ENCODE results near the gene GSK3B. TPM values are rescaled to one million over a fixed set of nuclear protein-coding genes. Genes with fewer than 3 reads are reported as not detected.
"Not testable (repeated sequence)": the region's sequence is repeated elsewhere in the genome, so short reads cannot be mapped to it uniquely, and the experiment has no call there.

The GSK3B gene
- total RNA-seq, 1 donor from 2014 or later = 88.6 TPM

DNA sequence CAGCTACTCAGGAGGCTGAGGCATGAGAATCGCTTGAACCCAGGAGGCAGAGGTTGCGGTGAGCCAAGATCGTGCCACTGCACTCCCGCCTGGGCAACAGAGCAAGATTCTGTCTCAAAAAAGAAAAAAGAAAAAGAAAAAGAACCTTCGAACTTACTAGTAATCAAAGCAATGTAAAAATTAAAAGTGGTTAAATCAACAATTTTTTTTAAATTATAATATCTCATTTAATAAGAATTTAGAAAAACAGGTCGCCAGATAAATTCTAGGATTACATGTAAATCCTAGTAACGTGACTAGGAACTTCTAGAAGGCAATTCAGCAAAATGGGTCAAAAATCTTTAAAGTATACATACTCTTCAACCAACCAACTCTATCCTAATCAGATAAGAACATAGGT lies 37.2 kb downstream of the GSK3B start:
- H4K20me1 ChIP-seq (ENCODE audit: low read depth) = peaks cover 54% of the 10 kb centered on the region
- H3K4me3 ChIP-seq = no peak overlapping the region
- H3F3A ChIP-seq (ENCODE audit: low read depth) = no peaks in the 10 kb centered on the region
- no peaks in the 10 kb centered on the region for H3K27me3 ChIP-seq
- Mint-ChIP-seq H3K27me3 (ENCODE audit: insufficient read depth, low read depth) (no peaks in the 10 kb centered on the region), H3K9me3 (peaks cover 35% of the 10 kb centered on the region), H3K27ac (no peak overlapping the region), H3K4me3 (no peak overlapping the region), H3K4me1 (peaks cover 15% of the 10 kb centered on the region), H3K36me3 (peaks cover 38% of the 10 kb centered on the region)
- no peak for DNase-seq (ENCODE audit: low spot score)
- H3K27ac ChIP-seq = no peak overlapping the region
- TF ChIP-seq EZH2phosphoT487 (IDR thresholded peaks at IDR 0.05) (no peak), EZH2 (IDR thresholded peaks at IDR 0.05) (no peak)
- TF ChIP-seq, protein P1, sequence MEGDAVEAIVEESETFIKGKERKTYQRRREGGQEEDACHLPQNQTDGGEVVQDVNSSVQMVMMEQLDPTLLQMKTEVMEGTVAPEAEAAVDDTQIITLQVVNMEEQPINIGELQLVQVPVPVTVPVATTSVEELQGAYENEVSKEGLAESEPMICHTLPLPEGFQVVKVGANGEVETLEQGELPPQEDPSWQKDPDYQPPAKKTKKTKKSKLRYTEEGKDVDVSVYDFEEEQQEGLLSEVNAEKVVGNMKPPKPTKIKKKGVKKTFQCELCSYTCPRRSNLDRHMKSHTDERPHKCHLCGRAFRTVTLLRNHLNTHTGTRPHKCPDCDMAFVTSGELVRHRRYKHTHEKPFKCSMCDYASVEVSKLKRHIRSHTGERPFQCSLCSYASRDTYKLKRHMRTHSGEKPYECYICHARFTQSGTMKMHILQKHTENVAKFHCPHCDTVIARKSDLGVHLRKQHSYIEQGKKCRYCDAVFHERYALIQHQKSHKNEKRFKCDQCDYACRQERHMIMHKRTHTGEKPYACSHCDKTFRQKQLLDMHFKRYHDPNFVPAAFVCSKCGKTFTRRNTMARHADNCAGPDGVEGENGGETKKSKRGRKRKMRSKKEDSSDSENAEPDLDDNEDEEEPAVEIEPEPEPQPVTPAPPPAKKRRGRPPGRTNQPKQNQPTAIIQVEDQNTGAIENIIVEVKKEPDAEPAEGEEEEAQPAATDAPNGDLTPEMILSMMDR (IDR thresholded peaks at IDR 0.05) = no peak
- H3K4me2 ChIP-seq = no peak overlapping the region
- H3K9ac ChIP-seq = no peak overlapping the region
- no peak overlapping the region for H2AFZ ChIP-seq (replicated peaks)
- peaks cover 8% of the 10 kb centered on the region for H3K4me1 ChIP-seq
- H3K36me3 ChIP-seq = no peaks in the 10 kb centered on the region
- no peaks in the 10 kb centered on the region for H3K9me3 ChIP-seq (ENCODE audit: low read depth)
- H3K79me2 ChIP-seq (ENCODE audit: low read depth) = peaks cover 100% of the 10 kb centered on the region

DNA sequence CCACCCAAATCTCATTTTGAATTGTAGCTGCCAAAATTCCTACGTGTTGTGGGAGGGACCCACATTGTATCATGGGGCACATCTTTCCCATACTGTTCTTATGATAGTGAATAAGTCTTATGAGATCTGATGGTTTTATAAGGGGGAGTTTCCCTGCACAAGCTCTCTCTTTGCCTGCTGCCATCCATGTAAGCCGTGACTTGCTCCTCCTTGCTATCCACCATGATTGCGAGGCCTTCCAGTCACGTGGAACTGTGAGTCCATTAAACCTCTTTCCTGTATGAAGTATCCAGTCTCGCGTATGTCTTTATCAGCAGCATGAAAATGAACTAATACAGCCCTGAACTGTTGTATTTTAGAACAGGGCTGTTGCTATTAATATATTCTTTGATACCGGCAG lies 40.6 kb downstream of the GSK3B start:
- Histone ChIP-seq H3K4me1 (peaks cover 10% of the 10 kb centered on the region), H3K79me2 (ENCODE audit: low read depth) (peaks cover 100% of the 10 kb centered on the region), H4K20me1 (ENCODE audit: low read depth) (peaks cover 48% of the 10 kb centered on the region)
- peaks cover 52% of the 10 kb centered on the region for H3K9me3 Mint-ChIP-seq
- H3K27ac ChIP-seq; DNase-seq (ENCODE audit: low spot score); H3K4me3 Mint-ChIP-seq; H3K4me3 ChIP-seq; H3F3A ChIP-seq (ENCODE audit: low read depth); H3K36me3 ChIP-seq; H3K27me3 Mint-ChIP-seq (ENCODE audit: insufficient read depth, low read depth); H2AFZ ChIP-seq (replicated peaks); H3K9me3 ChIP-seq (ENCODE audit: low read depth); H3K4me1 Mint-ChIP-seq; H3K4me2 ChIP-seq; H3K9ac ChIP-seq; H3K27ac Mint-ChIP-seq; H3K27me3 ChIP-seq: not testable (repeated sequence)
- peaks cover 57% of the 10 kb centered on the region for H3K36me3 Mint-ChIP-seq

DNA sequence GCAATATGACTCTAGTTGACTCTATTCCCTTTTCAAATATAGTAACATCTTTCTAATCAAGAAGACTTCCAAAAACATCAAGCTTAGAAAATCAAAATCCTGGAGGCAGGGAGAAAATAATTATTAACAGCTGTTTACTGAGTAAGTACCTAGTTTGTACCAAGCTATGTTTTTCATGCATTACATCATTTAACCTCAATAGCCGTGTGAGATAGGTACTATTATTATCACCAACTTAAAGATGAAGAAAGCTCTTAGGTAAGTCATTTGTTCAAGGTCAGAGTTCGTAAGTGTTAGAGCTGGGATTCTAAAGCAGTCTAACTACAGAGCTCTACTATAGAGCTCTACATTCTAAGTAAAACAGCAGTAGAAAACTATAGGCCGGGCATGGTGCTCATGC lies 41.6 kb downstream of the GSK3B start:
- Histone ChIP-seq H3K9ac (no peak overlapping the region), H3K4me1 (peaks cover 10% of the 10 kb centered on the region), H3K27me3 (no peaks in the 10 kb centered on the region), H3K27ac (no peak overlapping the region), H2AFZ (replicated peaks) (no peak overlapping the region), H4K20me1 (ENCODE audit: low read depth) (peaks cover 40% of the 10 kb centered on the region), H3K36me3 (no peaks in the 10 kb centered on the region), H3K4me2 (no peak overlapping the region), H3K9me3 (ENCODE audit: low read depth) (no peaks in the 10 kb centered on the region), H3K79me2 (ENCODE audit: low read depth) (peaks cover 100% of the 10 kb centered on the region), H3K4me3 (no peak overlapping the region), H3F3A (ENCODE audit: low read depth) (no peaks in the 10 kb centered on the region)
- H3K27me3 Mint-ChIP-seq (ENCODE audit: insufficient read depth, low read depth) = no peaks in the 10 kb centered on the region
- no peak overlapping the region for H3K27ac Mint-ChIP-seq
- peaks cover 59% of the 10 kb centered on the region for H3K36me3 Mint-ChIP-seq
- H3K4me3 Mint-ChIP-seq = no peak overlapping the region
- no peaks in the 10 kb centered on the region for H3K4me1 Mint-ChIP-seq
- TF ChIP-seq EZH2 (IDR thresholded peaks at IDR 0.05) (no peak), EZH2phosphoT487 (IDR thresholded peaks at IDR 0.05) (no peak)
- TF ChIP-seq, protein P1 (IDR thresholded peaks at IDR 0.05) = no peak
- peaks cover 58% of the 10 kb centered on the region for H3K9me3 Mint-ChIP-seq
- no peak for DNase-seq (ENCODE audit: low spot score)

DNA sequence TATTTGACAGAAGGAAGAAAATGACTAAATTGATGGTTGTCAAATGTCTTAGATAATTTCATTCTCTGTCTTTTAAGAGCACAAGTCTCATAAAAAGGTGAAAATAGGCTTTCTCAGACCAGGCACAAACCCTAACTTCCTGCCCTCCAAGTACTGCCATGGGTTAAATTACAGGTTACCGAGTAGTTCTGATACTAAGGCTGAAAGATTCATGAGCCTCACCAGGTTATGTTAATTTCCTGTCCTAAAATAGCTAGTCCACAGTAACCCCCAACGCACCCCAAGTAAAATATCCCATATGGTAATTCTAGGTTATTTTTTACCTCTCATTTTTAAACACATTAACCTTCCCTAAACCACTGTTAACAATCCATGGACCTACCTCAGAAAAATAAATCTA lies 42.0 kb downstream of the GSK3B start:
- Histone ChIP-seq H2AFZ (replicated peaks) (no peak overlapping the region), H3K4me2 (no peak overlapping the region), H3K4me3 (no peak overlapping the region), H3K27me3 (no peaks in the 10 kb centered on the region), H3K4me1 (peaks cover 10% of the 10 kb centered on the region), H3K36me3 (peaks cover 2% of the 10 kb centered on the region), H3K9me3 (ENCODE audit: low read depth) (no peaks in the 10 kb centered on the region), H3K9ac (no peak overlapping the region), H4K20me1 (ENCODE audit: low read depth) (peaks cover 41% of the 10 kb centered on the region), H3K79me2 (ENCODE audit: low read depth) (peaks cover 100% of the 10 kb centered on the region), H3F3A (ENCODE audit: low read depth) (no peaks in the 10 kb centered on the region), H3K27ac (no peak overlapping the region)
- no peaks in the 10 kb centered on the region for H3K4me1 Mint-ChIP-seq
- H3K27me3 Mint-ChIP-seq (ENCODE audit: insufficient read depth, low read depth) = no peaks in the 10 kb centered on the region
- H3K9me3 Mint-ChIP-seq = peaks cover 60% of the 10 kb centered on the region
- H3K36me3 Mint-ChIP-seq = peaks cover 59% of the 10 kb centered on the region
- TF ChIP-seq, protein P1 (IDR thresholded peaks at IDR 0.05) = no peak
- TF ChIP-seq EZH2 (IDR thresholded peaks at IDR 0.05) = no peak
- no peak for TF ChIP-seq EZH2phosphoT487 (IDR thresholded peaks at IDR 0.05)
- DNase-seq (ENCODE audit: low spot score) = no peak
- no peak overlapping the region for H3K4me3 Mint-ChIP-seq
- H3K27ac Mint-ChIP-seq = no peak overlapping the region

DNA sequence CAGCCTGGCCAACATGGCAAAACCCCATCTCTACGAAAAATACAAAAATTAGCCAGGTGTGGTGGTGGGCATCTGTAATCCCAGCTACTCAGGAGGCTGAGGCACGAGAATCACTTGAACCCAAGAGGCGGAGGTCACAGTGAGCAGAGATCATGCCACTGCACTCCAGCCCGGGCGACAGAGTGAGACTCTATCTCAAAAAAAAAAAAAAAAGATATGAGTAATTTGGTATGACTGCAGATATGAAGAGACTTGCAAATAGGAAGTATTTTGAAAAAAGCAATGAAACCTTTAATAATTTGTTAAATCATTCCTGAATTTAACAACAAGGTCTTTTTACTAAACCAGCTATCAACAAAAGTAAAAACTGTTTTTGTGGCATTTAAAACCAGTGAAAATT lies 42.7 kb downstream of the GSK3B start:
- H3K36me3 Mint-ChIP-seq = peaks cover 61% of the 10 kb centered on the region
- H3K27ac Mint-ChIP-seq = not testable (repeated sequence)

More for the DNA sequence above, 42.7 kb downstream of the GSK3B start:
- H3K27me3 Mint-ChIP-seq (ENCODE audit: insufficient read depth, low read depth); H2AFZ ChIP-seq (replicated peaks); H3K4me3 ChIP-seq; DNase-seq (ENCODE audit: low spot score); H3K4me2 ChIP-seq; H3K27me3 ChIP-seq; H3K27ac ChIP-seq; H3K9ac ChIP-seq; H3K4me3 Mint-ChIP-seq; H3K36me3 ChIP-seq; H3F3A ChIP-seq (ENCODE audit: low read depth); H3K4me1 Mint-ChIP-seq; H3K9me3 ChIP-seq (ENCODE audit: low read depth): not testable (repeated sequence)
- H3K9me3 Mint-ChIP-seq = peaks cover 63% of the 10 kb centered on the region
- H3K79me2 ChIP-seq (ENCODE audit: low read depth) = peaks cover 100% of the 10 kb centered on the region
- peaks cover 44% of the 10 kb centered on the region for H4K20me1 ChIP-seq (ENCODE audit: low read depth)
- H3K4me1 ChIP-seq = peaks cover 10% of the 10 kb centered on the region

All from neural progenitor cell (in vitro differentiated cells).